Thoracic aorta (tissue), 2 donors: ENCODE measurements around the gene MYADM. TPM values are rescaled to one million over a fixed set of nuclear protein-coding genes. Genes with fewer than 3 reads are reported as not detected.

Experiments used
- ATAC-seq: fragments of 150-250 bp; one replicate; pipeline ENCODE4 v1.8.0; 2017; ENCODE audit warnings: low read depth; ENCODE audit not compliant: insufficient number of reproducible peaks, low FRiP score
- DNase-seq: peaks from one replicate; pipeline ENCODE4 v3.0.0-alpha.2; 2020; ENCODE audit warnings: low spot score
- H3K27ac ChIP-seq, 2 donors: fragments of 200-600 bp; sonication (generic); 1 replicate in 1 of 2; 2 replicates in 1 of 2; pipeline ENCODE4 v1.5.1; 2016; ENCODE audit warnings: mild to moderate bottlenecking in 2 of 2, moderate library complexity in 2 of 2
- H3K27me3 ChIP-seq: fragments of 200-600 bp; sonication (generic); replicated peaks from 2 replicates; pipeline ENCODE4 v1.6.0; 2016; ENCODE audit warnings: mild to moderate bottlenecking; ENCODE audit not compliant: insufficient read depth
- H3K36me3 ChIP-seq: fragments of 200-600 bp; sonication (generic); one replicate; pipeline ENCODE4 v1.5.1; 2016
- H3K4me1 ChIP-seq, 2 donors: fragments of 200-600 bp; sonication (generic); 1 replicate in 1 of 2; 2 replicates in 1 of 2; pipeline versions ENCODE4 v1.5.1 to v1.6.0; 2016; ENCODE audit warnings: low read depth in 2 of 2, mild to moderate bottlenecking in 1 of 2; ENCODE audit not compliant: control insufficient read depth in 1 of 2
- H3K4me3 ChIP-seq: fragments of 200-600 bp; sonication (generic); 2 replicates; pipeline ENCODE4 v1.5.1; 2016; ENCODE audit warnings: mild to moderate bottlenecking
- H3K9me3 ChIP-seq: fragments of 200-600 bp; sonication (generic); 2 replicates; pipeline ENCODE4 v1.5.1; 2016
- CTCF ChIP-seq: fragments of 200-600 bp; sonication (generic); IDR thresholded peaks from one replicate; pipeline ENCODE4 v1.5.1; 2019; ENCODE audit warnings: antibody characterized with exemption
- total RNA-seq, 2 donors: library from RNA; depleted of rRNA; stranded (reverse); fragments of >200 nt; gene quantifications; one replicate each; pipeline versions ENCODE4 v1.1.0 to v1.2.3, GENCODE V29; 2016

The MYADM gene
- 100 to 1,000 TPM; 151 to 300 TPM for total RNA-seq

- no peaks in the 10 kb centered on the region for H3K27me3 ChIP-seq
- peak; percentile 92 for ATAC-seq
- no peak for TF ChIP-seq CTCF
- peaks cover 26 to 37% of the 10 kb centered on the region in 2 donors for H3K4me1 ChIP-seq
- H3K9me3 ChIP-seq: no peaks in the 10 kb centered on the region
- peaks cover 10% of the 10 kb centered on the region for H3K36me3 ChIP-seq
- H3K27ac ChIP-seq: peak within 1 kb of the TSS; percentile 95 to 97
- peak; percentile 99 for DNase-seq
- H3K4me3 ChIP-seq: peak within 1 kb of the TSS; percentile 88
These were observed at the start of gene MYADM for GRCh38 chr19:53867225-53868090. Gene MYADM, plus strand, starts transcription at chr19:53867883. Its CDS starts 5,647 bp downstream, at chr19:53873530.

GRCh38 chr19:53818756-53819155, 48.9 kb upstream of the MYADM start:
- Histone ChIP-seq H3K9me3 (no peaks in the 10 kb centered on the region), H3K27ac (no peak overlapping the region), H3K4me3 (no peak overlapping the region), H3K4me1 (no peaks in the 10 kb centered on the region), H3K36me3 (no peaks in the 10 kb centered on the region), H3K27me3 (no peaks in the 10 kb centered on the region)
- ATAC-seq: no peak
- no peak for TF ChIP-seq CTCF
- DNase-seq: no peak

- no peak for DNase-seq
- Histone ChIP-seq H3K36me3 (no peaks in the 10 kb centered on the region), H3K9me3 (no peaks in the 10 kb centered on the region), H3K4me3 (no peak overlapping the region), H3K4me1 (no peaks in the 10 kb centered on the region), H3K27ac (no peak overlapping the region), H3K27me3 (no peaks in the 10 kb centered on the region)
- TF ChIP-seq CTCF: no peak
- ATAC-seq: no peak
These were observed 47.8 kb upstream of the MYADM start for GRCh38 chr19:53819861-53820260.

GRCh38 chr19:53823380-53824120, 44.1 kb upstream of the MYADM start:
- H3K4me3 ChIP-seq: peak overlapping the region; percentile 48
- H3K9me3 ChIP-seq: no peaks in the 10 kb centered on the region
- ATAC-seq (no peak), DNase-seq (no peak)
- H3K4me1 ChIP-seq: no peaks in the 10 kb centered on the region
- no peak overlapping the region for H3K27ac ChIP-seq
- TF ChIP-seq CTCF: no peak
- H3K36me3 ChIP-seq: no peaks in the 10 kb centered on the region
- H3K27me3 ChIP-seq: no peaks in the 10 kb centered on the region

- ATAC-seq: no peak
- Histone ChIP-seq H3K27me3 (no peaks in the 10 kb centered on the region), H3K9me3 (no peaks in the 10 kb centered on the region), H3K4me1 (no peaks in the 10 kb centered on the region), H3K36me3 (no peaks in the 10 kb centered on the region), H3K27ac (no peak within 1 kb of the TSS), H3K4me3 (peak within 1 kb of the TSS; percentile 48)
- no peak for DNase-seq
- TF ChIP-seq CTCF: no peak
These were observed 43.5 kb upstream of the MYADM start, which contains the start of gene NLRP12 for GRCh38 chr19:53824134-53824611. Gene NLRP12, minus strand, starts transcription at chr19:53824314. Its CDS starts 140 bp downstream, at chr19:53824174.
